ENCODE data around the gene PNMA8B.

GRCh38 chr19:46451352-46451751, 44.3 kb downstream of the PNMA8B start:
- TF ChIP-seq PAX5 (IDR thresholded peaks at IDR 0.05; ENCODE audit: insufficient read depth, low read length, severe bottlenecking) (no peak), TAF1 (IDR thresholded peaks at IDR 0.05; ENCODE audit: low read depth, low read length) (no peak)
